Mesodermal cell (in vitro differentiated cells): ENCODE data around the gene SFMBT2.
"Not testable (repeated sequence)": the region's sequence is repeated elsewhere in the genome, so short reads cannot be mapped to it uniquely, and the experiment has no call there.

Experiments used
- H3K27ac ChIP-seq: 2 replicates; pipeline ENCODE4 v1.7.0; 2013; ENCODE audit warnings: mild to moderate bottlenecking, low read depth, low read length, moderate library complexity; ENCODE audit not compliant: severe bottlenecking
- H3K36me3 ChIP-seq: 2 replicates; pipeline ENCODE4 v1.7.1; 2013; ENCODE audit warnings: mild to moderate bottlenecking, low read length, moderate library complexity; ENCODE audit not compliant: control insufficient read depth, insufficient read depth
- H3K4me1 ChIP-seq: one replicate; pipeline ENCODE4 v1.7.1; 2013; ENCODE audit warnings: mild to moderate bottlenecking, low read length; ENCODE audit not compliant: insufficient read depth, control insufficient read depth, poor library complexity, severe bottlenecking
- H3K4me3 ChIP-seq: 2 replicates; pipeline ENCODE4 v1.7.0; 2013; ENCODE audit warnings: low read length, control low read depth, mild to moderate bottlenecking; ENCODE audit not compliant: insufficient read depth, poor library complexity, severe bottlenecking; ENCODE audit errors: extremely low read depth
- H3K9me3 ChIP-seq: 2 replicates; pipeline ENCODE4 v1.7.1; 2013; ENCODE audit warnings: mild to moderate bottlenecking, low read length, moderate library complexity; ENCODE audit not compliant: control insufficient read depth
- WGBS, 2 experiments: methylation state at CpG; one replicate each; pipeline ENCODE4 v1.1.5; 2013; ENCODE audit warnings: missing lambda C conversion rate in 2 of 2; ENCODE audit not compliant: insufficient coverage in 2 of 2; 5-methylcytosine and 5-hydroxymethylcytosine counted together

The SFMBT2 gene

DNA sequence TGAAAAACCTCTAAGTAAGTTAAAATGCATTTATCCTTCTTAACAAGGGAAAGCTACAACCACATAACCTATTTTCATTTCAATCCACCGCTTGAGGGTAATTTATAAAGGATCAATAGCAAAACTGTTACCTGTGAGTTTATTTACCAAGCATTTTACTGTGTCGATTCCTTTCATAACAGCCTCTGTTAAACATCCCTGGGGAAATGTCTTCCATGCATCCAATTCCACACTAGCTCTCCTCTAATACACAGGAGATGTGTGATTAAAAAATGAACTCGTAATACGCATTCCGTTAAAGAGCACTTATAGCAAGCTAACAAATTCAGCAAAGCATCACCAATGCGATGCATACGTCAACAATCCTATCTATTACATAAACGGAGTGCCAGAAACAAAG is 185.7 kb downstream of the SFMBT2 start:
- H3K27ac ChIP-seq, result no peak overlapping the region
- no peaks in the 10 kb centered on the region for H3K4me1 ChIP-seq
- 94 to 98% methylated on average over 5 of the region's 8 CpGs for WGBS, 2 experiments
- H3K36me3 ChIP-seq, result no peaks in the 10 kb centered on the region
- peaks cover 11% of the 10 kb centered on the region for H3K9me3 ChIP-seq
- H3K4me3 ChIP-seq, result no peak overlapping the region

DNA sequence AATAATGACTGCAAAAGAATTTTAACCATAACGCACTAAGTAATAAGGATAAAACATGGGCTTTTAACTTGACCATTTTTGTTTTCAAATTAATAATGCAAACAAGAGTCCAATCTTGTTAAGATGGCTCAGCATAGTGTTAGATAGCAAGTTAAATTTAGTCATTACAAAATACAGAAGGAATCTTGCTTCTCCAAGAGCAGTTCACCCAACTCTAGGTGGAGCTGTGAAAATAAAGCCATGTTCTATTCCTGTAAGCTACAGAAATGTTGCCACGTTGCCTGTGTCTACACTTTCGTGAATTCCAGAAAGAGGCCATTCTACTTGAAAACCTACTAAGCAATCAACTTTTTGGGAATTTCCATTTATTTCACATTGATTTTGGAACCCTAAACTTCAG is 191.9 kb downstream of the SFMBT2 start:
- Histone ChIP-seq H3K27ac (no peak overlapping the region), H3K36me3 (no peaks in the 10 kb centered on the region), H3K4me1 (no peaks in the 10 kb centered on the region), H3K9me3 (peaks cover 8% of the 10 kb centered on the region), H3K4me3 (no peak overlapping the region)
- 80 to 93% methylated on average over 2 of the region's 3 CpGs for WGBS, 2 experiments

DNA sequence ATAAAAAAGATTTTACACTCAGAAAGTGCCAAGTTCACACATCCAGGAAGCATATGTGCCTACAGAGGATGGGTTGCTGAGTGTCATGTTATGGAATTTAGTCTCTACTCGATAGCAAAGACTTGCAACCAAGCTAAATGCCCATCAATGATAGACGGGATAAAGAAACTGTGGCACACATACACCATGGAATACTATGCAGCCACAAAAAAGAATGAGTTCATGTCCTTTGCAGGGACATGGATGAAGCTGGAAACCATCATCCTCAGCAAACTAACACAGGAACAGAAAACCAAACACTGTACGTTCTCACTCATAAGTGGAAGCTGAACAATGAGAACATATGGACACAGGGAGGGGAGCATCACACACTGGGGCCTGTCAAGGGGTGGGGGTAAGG is 198.1 kb downstream of the SFMBT2 start:
- H3K4me1 ChIP-seq, H3K4me3 ChIP-seq, H3K9me3 ChIP-seq, H3K27ac ChIP-seq, H3K36me3 ChIP-seq: not testable (repeated sequence)
- WGBS, 2 experiments, result 71% methylated on average over 1 of the region's 3 CpGs; no CpG with 5 or more reads in 1 of the 2 experiments

DNA sequence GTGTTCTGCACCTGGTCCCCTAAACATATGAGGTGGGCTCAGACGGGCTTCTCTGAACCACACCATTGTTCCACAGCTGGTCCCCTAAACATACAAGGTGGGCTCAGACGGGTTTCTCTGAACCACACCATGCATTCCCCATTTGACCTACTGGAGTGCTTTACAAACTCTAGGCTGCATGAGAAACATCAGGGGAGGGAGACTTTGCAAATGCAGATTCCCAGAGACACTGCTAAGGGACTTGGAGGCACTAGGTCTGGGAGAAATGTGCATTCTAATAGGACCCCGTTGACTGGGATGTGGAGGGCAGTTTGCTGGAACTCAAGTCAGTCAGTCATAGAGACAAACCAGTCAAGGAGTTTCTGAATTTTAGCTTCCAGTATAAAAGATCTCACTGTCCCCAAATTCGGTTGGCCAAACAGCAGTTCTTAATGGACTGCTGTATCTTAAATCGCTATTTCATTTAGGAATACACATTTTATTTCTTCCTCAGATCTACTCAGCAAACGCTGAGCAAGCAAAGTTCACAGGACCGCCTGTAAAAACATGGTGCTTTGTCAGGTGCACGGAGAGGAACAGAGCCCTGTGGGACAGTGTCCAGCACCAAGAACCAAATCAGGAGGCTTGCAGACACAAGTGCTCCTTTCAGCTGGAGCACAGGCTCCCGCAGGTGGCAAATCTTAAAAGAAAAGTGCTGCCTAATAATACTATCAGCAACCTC is 198.8 kb downstream of the SFMBT2 start:
- Histone ChIP-seq H3K4me3 (no peak overlapping the region), H3K36me3 (no peaks in the 10 kb centered on the region), H3K4me1 (no peaks in the 10 kb centered on the region), H3K27ac (no peak overlapping the region), H3K9me3 (no peaks in the 10 kb centered on the region)
- WGBS, 2 experiments, result 73 to 79% methylated on average over 6 of the region's 9 CpGs

DNA sequence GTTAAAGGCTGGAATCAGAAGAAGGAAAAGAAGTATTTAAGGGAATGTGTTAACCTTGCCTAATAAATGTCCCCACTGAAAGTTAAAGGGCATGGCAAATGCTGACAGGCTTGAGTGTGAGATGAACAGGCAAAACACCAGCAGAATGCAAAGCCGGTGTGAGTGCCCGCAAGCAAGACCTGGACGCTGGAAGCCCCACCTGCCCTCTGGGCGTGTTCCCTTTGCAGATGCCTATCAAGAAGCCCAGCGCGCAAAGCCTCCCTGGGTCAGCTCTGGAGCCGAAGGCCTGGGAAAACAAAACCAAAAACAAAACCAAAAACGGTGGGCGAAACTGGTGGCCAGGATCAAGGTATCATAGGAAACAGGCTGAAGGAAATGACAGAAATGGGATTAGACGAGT is 200.3 kb downstream of the SFMBT2 start:
- no peaks in the 10 kb centered on the region for H3K4me1 ChIP-seq
- no peaks in the 10 kb centered on the region for H3K9me3 ChIP-seq
- no peaks in the 10 kb centered on the region for H3K36me3 ChIP-seq
- no peak overlapping the region for H3K27ac ChIP-seq
- WGBS, 2 experiments, result 80 to 86% methylated on average over 7 of the region's 10 CpGs
- H3K4me3 ChIP-seq, result no peak overlapping the region

DNA sequence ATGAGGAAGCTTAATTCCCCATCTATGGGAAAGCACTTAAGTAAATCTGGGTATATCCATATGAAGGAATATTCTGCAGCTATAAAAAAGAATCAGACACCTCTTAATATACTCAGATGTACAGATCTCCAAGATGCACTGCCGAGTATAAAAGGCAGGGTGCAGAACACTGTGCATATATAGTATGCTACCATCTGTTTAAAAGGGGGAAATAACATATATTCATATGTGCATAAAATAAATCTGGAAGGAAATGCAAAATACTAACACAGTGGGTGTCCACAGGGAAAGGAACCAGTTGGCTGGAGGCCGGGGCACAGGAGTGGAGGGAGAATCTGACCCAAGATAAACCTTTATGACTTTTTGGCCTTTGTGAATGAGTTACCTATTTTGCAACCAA is 201.4 kb downstream of the SFMBT2 start:
- H3K4me3 ChIP-seq, result no peak overlapping the region
- no peaks in the 10 kb centered on the region for H3K36me3 ChIP-seq
- WGBS, 2 experiments, result no CpG with 5 or more reads among the region's 2 CpGs

DNA sequence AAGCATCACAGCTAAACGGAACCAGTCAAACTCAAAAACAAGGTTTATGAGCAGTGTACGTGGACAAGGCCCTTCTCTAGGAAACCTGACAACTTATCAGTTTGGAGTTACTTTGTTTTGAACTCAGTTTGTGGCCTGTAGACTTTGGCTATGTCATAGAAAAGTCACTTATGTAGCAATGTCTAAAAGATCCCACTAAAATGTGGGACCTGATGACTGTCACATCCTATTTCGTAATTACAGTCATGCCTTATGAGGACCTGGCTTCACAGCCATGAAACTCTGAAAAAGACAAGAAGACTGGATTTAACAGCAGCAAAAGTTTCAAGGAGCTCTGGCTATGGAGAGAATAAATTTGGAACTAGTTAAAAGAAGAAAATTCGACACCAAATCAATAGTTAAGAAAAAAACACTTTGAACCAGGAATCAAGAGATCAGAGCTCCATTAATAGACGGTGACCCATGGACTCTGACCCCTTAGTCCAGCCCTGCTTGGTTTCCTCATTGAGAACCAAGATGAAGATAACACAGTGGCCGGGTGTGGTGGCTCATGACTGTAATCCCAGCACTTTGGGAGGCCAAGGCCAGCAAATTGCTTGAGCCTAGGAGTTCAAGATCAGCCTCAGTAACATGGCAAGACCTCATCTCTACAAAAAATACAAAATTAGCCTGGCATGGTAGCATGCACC is 204.3 kb downstream of the SFMBT2 start:
- Histone ChIP-seq H3K36me3 (no peaks in the 10 kb centered on the region), H3K27ac (no peak overlapping the region), H3K4me1 (no peaks in the 10 kb centered on the region), H3K4me3 (no peak overlapping the region), H3K9me3 (no peaks in the 10 kb centered on the region)
- 92 to 94% methylated on average over 5 of the region's 6 CpGs for WGBS, 2 experiments

More for the DNA sequence above, 201.4 kb downstream of the SFMBT2 start:
- Histone ChIP-seq H3K9me3 (no peaks in the 10 kb centered on the region), H3K4me1 (no peaks in the 10 kb centered on the region), H3K27ac (no peak overlapping the region)

DNA sequence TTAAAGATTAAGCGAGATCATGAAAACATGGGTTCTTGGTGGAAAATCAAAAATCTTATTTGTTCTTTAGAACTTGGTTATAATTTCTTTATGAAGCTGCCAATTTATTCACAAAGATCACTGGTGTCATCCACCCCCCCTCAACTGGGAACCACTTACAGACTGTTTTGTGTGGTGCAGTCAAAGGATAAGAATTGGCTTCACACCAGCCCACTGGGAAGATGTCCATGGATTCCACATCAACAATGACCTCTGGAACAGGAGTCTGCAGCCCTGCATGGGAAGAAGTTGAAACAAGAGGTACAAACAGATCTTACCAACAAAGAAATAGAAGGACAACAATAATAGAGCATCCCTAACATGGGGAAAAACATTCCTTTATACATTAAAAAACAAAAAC is 205.2 kb downstream of the SFMBT2 start:
- no peak overlapping the region for H3K27ac ChIP-seq
- no CpG with 5 or more reads among the region's 1 CpG for WGBS, 2 experiments
- H3K4me1 ChIP-seq, result no peaks in the 10 kb centered on the region
- H3K9me3 ChIP-seq, result no peaks in the 10 kb centered on the region
- H3K36me3 ChIP-seq, result no peaks in the 10 kb centered on the region
- no peak overlapping the region for H3K4me3 ChIP-seq

DNA sequence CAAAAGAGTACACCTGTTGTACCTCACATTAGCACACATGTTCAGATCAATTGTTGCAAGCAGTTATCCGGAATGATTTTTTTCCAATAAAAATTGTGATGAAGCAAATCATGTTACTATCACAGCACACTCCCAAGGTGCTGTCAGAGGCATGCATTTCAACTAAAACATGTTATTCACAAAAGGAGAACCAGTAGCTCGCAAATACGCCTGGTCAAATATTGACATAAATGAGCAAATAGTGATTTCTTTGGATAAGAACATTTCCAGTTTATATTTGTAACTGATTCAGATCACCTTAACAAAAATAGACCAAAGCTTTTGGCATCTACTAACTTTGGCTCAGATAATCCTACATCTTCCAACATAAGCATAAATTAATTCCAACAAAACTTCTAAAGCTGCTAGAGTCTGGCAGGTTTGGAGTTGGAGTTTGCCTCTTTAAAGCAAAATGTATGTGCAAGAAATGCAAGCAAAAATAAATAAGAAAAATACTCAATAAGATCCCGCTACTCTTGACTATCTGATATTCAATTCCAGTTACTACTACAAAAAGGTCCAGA is 208.0 kb downstream of the SFMBT2 start:
- no peaks in the 10 kb centered on the region for H3K4me1 ChIP-seq
- no peak overlapping the region for H3K27ac ChIP-seq
- 80% methylated on average over 1 of the region's 4 CpGs; no CpG with 5 or more reads in 1 of the 2 experiments for WGBS, 2 experiments
- H3K4me3 ChIP-seq, result no peak overlapping the region
- H3K36me3 ChIP-seq, result no peaks in the 10 kb centered on the region
- H3K9me3 ChIP-seq, result no peaks in the 10 kb centered on the region

DNA sequence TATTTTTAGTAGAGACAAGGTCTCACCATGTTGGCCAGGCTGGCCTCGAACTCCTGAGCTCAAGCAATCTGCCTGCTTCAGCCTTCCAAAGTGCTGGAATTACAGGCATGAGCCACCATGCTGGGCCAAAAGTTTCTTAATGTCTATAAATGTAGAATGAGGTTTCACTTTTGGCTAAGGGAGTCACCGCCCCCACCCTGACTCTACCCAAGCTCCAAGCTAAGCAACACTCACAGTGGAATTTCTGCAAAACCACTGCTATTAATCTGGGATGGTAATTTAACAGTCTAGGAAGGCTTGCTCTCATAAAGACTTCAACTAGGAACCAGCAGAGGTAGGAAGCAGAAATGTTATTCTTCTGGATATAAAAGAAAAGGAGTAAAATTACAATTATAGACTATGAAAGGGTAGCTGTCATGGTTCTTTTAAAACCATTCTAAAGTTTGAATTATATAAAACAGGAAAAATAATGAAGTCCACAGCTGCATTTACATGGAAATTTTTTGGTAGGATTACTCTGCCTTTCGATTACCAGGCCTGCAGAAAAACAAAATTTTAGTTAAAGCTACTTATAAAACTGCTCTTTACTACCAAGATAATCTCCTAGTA is 211.6 kb downstream of the SFMBT2 start:
- no peak overlapping the region for H3K27ac ChIP-seq
- no peaks in the 10 kb centered on the region for H3K4me1 ChIP-seq
- no peaks in the 10 kb centered on the region for H3K9me3 ChIP-seq
- H3K4me3 ChIP-seq, result no peak overlapping the region
- 67 to 90% methylated on average over 1 of the region's 3 CpGs for WGBS, 2 experiments
- no peaks in the 10 kb centered on the region for H3K36me3 ChIP-seq
